GM12872 (cell line): ENCODE results near the gene TRIM17.

Experiments used
- CTCF ChIP-seq: IDR thresholded peaks from 3 replicates; pipeline ENCODE4 v1.5.1; 2011; ENCODE audit warnings: low read depth, mild to moderate bottlenecking, low read length, moderate library complexity; ENCODE audit not compliant: insufficient read depth

TRIM17 gene

GRCh38 chr1:228430243-228430642, 13.6 kb upstream of the TRIM17 start:
- no peak for TF ChIP-seq CTCF

- no peak for TF ChIP-seq CTCF
These were observed 13.0 kb upstream of the TRIM17 start for GRCh38 chr1:228429698-228430097.

- TF ChIP-seq CTCF = no peak
These were observed 12.3 kb upstream of the TRIM17 start for GRCh38 chr1:228429007-228429406.

GRCh38 chr1:228428412-228428811, 11.8 kb upstream of the TRIM17 start:
- TF ChIP-seq CTCF = no peak

- no peak for TF ChIP-seq CTCF
These were observed 10.0 kb upstream of the TRIM17 start for GRCh38 chr1:228426518-228427175.

GRCh38 chr1:228424685-228425660, 8.3 kb upstream of the TRIM17 start:
- no peak for TF ChIP-seq CTCF

- TF ChIP-seq CTCF = no peak
These were observed 6.9 kb upstream of the TRIM17 start for GRCh38 chr1:228423404-228424053.
